GM21529 (cell line): Measurements from ENCODE around the gene PAQR9.

ENCODE experiments used
- ATAC-seq: cut with Tn5 transposase; IDR thresholded peaks from one replicate; pipeline ENCODE4 v1.9.1; 2021; ENCODE audit not compliant: unreplicated experiment

Gene PAQR9

DNA sequence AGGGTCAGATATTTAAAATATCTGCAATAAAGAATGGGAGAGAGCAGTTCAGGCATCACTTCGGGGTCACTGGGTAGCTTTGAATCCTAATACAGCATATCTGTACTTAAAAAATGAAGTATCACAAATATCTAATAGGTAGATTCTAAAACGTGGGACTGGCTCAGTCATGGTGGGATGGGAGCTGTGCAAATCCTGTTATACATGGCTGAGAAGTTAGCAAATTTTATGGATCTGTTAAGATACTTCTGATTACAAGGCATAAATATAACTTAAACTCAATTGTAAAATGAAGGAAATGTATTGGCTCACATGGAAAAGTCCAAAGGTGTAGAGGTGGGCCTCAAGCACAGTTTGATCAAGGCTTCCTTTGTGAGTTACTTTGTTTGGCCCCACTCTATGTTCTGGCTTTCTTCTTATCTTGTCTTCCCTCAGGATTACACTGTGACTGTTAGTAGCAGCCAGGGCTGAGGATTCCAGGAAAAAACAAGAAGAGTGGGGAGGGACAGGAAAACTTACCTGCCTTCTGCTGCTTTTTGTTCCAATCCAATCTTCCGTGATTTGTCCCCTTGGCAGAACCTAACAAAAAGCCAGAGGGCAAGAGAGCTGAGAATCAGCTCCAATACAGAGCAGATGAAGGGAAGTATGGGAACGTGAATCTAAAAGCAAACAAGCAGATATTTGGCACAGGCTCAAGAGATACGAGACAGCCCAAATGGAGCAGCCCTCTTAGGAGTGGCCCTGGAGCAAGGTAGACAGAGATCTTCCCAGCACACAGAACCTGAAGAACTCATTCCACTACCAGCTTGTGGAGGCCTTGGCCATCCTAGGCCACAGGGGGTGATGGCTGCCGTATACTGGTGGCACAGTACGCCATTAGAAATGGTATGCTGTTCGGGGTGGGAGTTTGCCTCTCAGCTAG is 10.9 kb downstream of the PAQR9 start:
- no peak for ATAC-seq

DNA sequence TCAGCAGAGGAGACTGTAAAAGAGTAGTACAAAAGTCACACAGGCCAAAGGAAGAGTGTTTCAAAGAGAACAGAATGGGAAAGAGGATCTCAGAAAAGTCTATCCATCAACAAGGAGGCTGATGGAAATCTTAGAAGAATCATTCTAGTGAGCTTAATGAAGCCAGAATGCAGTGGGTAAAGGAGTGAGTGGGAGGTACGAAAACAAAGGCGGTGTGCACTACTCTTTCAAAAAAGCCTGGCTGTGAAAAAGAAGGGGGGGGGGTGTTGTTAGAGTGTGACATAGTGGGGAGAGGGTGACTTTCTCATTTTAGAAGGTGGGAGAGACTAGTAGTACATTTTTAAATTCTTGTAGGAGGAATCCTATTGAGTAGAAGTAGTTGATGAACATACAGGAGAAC is 11.7 kb downstream of the PAQR9 start:
- no peak for ATAC-seq

DNA sequence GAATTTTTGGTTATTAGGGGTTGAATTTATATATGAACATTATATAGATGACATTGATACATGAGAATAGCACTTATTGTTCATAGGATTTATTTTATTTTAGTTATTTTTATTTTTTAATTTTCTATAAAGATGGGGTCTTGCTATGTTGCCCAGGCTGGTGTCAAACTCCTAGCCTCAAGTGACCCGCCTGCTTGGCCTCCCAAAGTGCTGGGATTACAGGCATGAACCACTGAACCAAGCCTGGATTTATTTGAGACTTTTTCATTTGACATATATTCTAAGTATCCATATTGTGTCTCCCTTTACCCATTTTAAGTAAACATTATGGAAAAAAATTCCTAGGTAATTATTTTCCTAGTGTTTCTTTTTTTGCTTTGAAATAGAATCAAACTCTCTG is 12.5 kb downstream of the PAQR9 start:
- no peak for ATAC-seq

DNA sequence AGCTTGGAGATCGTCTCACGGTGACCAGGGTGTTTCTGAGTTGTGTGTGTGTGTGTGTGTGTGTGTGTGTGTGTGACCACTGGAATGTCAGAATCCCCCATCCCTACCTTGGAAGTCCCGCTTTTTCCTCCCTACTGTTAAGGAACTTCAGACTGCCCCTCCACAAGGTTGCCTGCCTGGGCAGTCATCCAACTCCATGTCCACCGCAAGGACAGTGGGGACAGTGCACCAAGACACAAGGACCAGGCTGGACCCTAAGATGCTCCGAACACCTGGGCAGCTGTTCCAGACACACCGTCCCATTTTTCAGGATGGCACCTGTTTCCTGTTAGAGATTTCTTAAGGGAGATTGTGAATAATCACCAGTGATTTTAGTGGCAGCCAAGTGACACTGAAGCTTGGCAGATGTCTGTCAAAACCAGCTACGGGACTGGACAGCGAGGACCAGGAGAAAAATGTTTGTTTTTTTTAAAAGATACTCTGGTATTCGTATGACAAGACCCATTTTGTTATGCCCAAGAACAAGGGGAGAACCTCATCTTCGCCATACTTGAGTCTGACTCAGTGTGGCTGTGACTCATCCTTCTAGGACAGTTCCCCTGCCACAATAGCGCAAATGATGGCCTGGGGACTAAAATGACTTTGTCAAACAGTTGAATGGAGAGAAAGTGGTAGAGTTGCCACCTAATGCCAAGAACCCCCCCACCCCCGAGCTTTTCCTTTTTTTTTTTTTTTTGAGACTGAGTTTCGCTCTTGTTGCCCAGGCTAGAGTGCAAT is 15.5 kb downstream of the PAQR9 start:
- no peak for ATAC-seq

DNA sequence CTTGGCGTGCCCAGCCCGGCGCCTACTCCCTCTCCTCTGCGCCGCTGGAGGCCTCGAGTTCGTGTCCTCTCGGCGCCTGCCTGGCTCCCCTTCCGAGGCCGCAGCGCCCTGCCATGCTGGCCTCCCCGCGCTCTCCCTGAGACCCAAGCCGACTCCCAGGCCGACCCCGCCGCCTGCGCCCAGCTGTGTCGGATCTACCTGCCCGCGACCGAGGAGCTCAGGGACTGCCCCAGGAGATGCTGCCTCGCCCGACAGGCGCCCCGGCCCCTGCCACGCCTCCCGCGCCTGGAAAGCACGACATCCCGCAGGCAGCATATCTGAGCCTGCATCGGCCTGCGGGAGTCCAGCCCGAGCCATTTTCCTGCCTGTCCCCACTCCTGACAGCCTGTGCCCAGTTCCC is 16.1 kb downstream of the PAQR9 start:
- no peak for ATAC-seq

DNA sequence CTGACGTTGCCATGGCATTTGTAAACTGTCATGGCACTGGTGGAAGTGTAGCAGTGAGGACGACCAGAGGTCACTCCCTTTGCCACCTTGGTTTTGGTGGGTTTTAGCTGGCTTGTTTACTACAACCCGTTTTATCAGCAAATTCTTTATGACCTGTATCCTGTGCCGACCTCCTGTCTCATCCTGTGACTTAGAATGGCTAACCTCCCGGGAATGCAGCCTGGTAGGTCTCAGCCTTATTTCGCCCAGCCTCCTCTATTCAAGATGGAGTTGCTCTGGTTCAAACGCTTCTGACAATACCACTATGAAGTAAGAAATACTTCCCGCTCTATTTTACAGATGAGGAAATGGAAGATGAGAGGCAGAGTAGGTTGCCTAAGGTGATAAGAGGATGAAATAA is 16.6 kb downstream of the PAQR9 start:
- ATAC-seq, result no peak

DNA sequence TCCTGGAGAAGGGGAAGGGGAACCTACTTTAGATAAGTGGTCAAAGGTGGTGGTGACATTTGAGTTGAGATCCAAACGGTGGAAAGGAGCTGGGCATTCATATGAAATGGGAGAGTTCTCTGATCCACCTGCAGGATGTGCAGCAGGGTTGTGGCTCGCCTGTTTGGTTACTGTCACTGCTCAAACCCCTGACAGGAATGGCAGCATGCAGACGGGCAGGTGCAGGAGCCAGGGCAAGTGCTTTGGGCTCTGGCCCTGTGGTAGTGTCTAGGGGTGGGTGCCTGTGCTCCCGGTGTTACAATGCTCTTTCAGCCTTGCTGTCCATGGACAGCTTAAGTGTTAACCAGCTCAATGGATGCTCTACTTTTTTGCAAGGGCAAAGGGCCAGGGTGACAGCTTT is 18.5 kb downstream of the PAQR9 start:
- peak; percentile 14 for ATAC-seq

DNA sequence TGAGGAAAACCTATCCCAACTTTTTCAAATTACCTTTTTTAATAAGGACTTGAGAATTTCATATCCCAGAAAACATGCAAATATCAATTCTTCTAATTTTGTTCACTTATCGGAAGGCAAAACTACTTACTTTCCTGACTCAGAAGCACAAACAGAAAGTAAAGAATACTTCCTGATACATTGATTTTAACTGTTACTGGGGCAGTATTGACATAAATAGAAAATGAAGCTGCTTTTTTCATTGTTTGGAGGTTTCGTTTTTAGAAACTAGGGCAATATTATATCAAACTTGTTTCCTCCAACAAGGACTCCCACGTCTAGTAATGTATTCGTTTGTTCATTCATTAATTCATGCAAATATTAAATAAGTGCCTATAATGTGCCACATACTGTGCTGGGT is 19.1 kb downstream of the PAQR9 start:
- ATAC-seq, result peak; percentile 53

DNA sequence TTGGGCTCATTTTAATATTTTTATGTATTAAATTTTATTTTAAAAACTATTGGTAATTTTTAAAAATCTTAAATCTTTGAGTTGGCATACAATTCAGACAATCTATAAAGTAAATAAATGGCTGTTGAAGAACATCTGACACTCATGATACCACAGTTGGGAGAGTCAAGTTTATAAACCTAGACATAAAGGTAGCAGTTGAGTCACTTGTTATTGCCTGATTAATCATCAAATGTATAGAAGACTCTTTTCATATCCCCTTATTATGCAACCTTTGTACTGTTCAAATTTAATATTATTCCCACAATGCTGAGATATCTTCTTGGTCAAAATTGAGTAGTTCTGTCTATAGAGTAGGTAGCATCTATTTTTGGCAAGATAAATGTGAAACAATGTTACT is 19.6 kb downstream of the PAQR9 start:
- ATAC-seq, result no peak

DNA sequence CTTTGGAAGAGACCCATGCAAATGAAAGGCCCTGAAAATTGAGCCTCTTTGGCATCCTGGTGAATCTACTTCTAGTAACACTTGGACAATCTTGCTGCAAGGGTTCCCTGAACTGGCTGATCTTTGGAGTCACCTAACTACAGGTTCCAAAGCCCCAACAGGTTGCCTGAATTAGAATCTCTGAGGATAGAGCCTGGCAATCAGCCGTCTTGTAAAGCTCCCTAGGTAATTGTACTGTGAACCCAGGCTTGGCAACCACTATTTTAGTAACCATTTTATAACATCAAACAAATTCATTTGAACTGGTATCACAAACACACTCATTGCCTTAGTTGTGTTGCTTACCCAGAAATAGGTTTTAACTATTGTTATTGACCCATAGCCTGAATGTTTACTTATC is 20.1 kb downstream of the PAQR9 start:
- ATAC-seq, result no peak

DNA sequence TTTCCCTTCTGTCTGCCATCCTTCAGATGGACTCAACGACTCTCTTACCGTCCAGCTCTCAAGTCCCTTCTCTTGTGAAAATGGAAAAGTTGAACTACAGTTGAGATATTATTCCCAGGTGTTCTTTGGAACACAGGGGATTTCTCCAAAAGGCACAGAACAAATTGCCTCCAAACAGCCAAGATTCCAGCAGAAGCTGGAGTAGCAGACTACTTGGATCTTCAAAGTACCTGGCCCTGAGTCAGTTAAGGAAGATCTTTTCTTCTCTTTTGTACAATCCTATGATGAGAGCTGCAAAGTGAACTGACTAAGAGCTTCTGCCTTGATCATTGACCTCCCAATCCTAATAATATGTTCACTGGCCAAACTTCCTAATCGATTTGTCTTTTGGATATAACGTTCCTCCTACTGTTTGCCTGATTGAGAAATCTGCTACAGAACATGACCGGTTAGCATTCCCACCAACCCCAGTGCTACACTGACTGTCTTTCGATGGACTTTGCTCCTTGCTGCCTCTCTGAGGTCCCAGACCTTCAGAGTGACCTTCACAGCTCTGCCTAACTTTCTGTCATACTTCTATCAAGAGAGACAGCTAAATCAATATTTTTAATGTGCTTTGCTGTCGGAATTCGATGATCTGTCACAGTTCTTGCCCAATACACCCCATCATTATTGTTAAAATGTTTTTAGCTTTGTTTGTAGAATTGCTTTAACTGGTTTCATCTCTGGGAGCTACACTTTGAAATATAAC is 21.9 kb downstream of the PAQR9 start:
- ATAC-seq, result no peak

DNA sequence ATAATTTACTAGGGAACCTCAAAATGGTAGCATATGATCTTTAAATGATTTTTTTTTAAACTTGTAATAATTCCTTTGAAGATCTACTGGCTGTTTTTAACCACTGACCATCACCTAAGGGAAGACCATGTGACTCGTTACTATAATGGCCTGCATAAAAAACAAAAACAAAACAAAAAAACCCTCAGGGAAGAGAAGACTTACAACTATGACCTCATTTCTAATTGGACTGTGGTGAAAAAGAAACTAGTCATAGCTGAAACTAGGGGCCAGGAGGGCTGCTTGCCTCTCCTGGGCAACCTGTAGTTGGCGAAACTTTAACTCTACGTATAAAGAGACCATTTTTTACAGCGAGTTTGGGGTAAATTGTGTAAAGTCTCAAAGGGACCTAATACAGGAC is 23.0 kb downstream of the PAQR9 start:
- ATAC-seq, result peak; percentile 60

DNA sequence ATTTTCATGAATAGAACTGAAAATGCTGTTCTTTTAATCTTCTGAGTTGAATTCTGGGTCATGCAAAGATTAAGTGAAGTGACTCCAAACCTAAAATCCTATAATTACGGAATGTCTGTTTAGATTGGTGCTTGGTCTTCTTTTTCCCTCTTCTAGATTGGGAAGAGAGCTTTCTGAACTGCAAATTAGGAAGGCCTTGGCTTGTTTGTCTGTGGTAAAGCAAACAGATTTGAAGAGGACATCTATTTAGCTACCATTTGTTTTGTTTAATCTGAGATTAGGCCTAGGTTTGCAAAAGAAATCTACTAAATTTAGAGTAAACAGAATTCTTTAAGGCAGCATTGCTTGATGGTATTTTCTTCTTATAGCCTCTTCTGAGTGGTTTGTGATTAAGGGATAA is 23.5 kb downstream of the PAQR9 start:
- no peak for ATAC-seq

DNA sequence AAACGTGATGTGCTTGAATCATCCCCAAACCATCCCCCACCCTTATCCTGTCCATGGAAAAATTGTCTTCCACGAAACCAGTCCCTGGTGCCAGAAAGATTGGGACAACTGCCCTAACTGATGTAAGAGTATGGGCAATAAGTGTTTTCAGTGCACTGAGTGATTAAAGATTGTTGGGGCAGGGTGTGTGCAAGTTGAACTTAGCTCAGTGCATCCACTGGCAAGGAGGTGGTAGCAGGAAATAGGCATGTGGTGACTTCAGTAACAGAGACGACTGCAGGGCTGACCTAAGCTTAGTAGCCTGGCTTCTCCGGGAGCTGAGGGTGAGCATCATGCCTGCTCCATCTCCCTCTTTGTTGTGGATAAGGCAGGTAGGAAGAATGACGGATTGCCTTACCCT is 27.5 kb downstream of the PAQR9 start:
- no peak for ATAC-seq

DNA sequence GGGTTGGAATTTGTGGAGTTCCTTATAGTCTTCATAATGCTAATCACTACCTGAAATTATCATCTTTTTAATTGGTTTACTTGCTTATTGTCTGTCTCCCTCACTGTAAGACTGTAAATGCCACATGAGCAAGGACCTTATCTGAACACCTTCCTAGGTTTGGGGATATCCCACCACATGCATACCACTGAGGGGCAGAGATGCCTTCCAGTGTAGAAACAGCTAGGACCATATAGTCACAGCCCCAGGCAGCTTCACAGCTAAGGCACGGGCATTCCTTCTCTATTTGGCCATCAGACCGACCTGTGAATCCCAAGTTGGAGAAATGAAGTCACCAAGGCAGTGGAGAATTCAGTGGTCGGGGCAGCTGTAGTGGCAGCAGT is 28.6 kb downstream of the PAQR9 start:
- ATAC-seq, result no peak

DNA sequence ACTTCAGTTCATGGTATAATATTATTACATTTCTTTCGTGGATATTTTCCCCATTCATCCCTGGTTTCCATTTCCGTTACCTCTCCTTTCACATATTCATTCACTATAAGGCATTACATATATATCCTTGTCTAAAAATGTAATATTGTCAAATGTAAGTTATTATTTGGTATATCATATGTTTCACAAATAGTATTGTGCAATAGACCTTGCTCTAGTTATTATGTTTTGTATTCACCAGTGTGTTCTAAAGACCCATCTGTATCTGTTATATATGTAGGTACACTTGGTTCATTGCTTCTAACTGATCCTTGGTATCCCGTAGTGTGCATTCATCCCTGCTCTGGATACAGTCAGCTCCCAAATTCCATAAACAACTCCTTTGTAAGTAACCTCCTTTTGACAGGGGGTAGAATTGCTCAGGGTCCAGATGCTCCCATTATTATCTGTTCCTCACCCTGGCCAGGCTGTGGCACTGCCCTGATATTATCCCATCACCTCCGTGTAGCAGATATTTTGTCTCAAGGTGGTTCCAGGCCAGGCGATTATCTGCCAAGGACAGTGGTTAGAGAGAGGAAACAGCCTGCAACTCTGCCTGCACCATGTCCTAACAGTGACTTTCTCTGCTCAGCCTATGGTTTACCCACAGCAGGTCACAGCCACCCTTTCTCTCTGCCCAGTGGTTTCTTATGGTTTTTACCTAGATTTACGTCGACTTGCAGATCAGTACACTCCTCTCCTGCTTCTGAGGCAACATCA is 29.2 kb downstream of the PAQR9 start:
- ATAC-seq, result no peak

DNA sequence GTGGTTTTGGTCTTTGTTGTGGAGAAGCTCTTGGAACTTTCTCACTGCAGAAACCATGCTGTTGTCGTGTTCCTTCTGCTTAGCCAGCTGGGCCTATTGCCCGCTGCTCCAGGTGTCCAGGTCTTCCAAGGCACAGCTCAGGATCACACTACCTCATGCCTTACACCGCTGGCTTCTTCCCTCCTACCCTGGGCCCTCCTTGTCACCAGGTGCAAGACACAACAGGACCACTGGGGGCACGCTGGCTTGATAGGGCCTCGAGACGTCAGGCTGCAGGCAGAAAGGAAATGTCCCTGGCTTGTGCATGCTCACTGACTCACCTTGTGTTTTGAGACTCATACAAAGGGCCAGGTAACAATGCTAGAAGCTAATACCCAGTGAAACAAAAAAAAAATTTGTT is 32.3 kb downstream of the PAQR9 start:
- ATAC-seq, result no peak

DNA sequence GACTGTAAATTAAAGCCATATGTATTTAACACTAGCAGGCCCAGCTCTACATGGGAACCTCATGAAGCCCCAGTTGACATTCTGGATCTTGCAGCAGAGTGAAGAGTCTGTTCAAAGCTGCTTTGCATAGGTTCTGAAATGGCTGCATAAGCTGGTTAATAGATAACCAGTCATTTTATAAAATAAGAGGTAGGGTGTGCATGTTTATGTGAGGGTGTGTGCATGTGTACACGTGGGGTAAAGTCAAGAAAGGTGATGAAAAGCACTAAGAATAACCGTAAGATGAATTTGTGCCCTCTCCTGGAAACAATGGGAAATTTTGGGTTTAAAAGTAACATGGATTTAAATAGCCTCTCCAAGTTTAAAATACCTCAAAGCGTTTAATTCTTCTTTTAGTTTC is 33.0 kb downstream of the PAQR9 start:
- no peak for ATAC-seq

DNA sequence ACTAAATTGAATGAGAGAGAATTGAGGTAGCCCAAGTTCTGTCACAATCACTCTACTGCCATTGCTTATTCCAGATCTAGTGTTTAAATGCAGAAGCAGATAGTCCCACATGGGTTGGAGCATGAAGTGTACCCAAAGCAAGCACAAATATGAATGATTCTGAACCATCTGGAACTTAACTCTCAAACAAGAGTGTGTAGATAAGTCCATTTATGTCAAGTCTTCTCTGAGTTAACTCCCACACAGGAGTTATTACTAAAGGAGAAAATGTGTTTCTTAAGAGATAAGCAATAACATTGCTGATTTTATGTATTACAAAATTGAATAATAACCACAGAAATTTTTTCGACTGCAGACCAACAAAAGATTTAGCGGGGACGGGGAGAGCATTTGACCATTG is 33.6 kb downstream of the PAQR9 start:
- ATAC-seq, result no peak

DNA sequence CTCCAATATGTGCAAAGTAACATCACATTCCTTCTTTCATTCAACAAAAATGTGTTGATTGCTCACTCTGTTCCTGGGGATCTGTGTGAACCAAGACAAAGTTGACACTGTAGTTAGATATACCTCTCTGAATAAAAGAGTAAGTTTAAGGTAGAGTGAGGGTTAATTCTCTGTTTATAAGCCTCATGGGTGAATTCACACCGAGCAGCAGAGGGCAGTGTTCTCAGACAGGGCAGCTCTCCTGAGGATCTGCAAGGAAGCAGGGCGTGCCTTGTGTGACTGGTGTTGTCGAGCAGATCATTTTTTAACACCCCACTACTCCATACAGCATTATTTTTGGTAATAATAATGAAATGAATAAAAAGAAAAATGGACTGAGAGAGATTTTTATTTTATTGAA is 34.4 kb downstream of the PAQR9 start:
- peak; percentile 73 for ATAC-seq

DNA sequence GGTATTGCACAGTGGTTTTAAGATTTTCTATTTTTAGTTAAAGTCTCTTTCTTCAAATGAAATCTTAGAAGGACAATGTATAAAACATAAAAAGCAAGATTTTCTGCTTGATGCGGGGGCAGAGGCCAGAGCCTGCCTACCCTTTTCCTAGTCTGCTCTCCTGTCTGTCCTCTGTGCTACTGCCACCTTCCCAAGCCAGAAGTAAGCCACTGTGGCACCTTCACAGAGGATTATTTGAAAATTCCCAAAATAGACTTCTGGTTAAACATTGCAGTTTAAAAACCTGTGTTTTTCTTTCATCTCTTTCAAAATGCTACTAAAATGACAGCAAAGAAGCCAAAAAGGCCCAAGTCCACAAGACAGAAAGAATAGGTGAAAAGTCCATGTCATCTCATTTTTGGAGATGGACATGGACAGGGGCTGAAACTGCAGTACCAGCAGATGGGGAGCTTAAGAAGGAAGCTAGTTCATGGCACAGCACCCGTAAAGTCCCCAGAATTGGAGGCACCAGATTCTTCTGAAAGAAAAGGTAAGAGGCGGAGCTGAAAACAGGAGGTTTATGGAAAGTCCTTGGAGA is 37.0 kb downstream of the PAQR9 start:
- ATAC-seq, result no peak
